K562 (cell line): ENCODE data around the gene MEX3A. TPM values are rescaled to one million over a fixed set of nuclear protein-coding genes. Genes with fewer than 3 reads are reported as not detected.

Experiments used
- ARHGAP35 ChIP-seq: fragments of 450-650 bp; IDR thresholded peaks from 2 replicates; pipeline ENCODE4 v1.6.1; 2018; ENCODE audit not compliant: partially characterized antibody
- BCLAF1 ChIP-seq, 2 experiments: fragments of 450-650 bp in 1 of 2; IDR thresholded peaks; 2 replicates each; pipeline ENCODE4 v1.6.1; 2011 to 2017; ENCODE audit warnings: low read depth in 2 of 2, antibody characterized with exemption in 1 of 2, borderline replicate concordance in 1 of 2, low read length in 1 of 2, mild to moderate bottlenecking in 1 of 2, mixed read lengths in 1 of 2; ENCODE audit not compliant: control insufficient read depth in 1 of 2
- CBX3 ChIP-seq, 2 experiments: IDR thresholded peaks; 1 replicate in 1 of 2; 2 replicates in 1 of 2; pipeline ENCODE4 v1.6.1; 2012; ENCODE audit warnings: inconsistent platforms in 2 of 2, low read length in 2 of 2, borderline replicate concordance in 1 of 2, control low read depth in 1 of 2
- CXXC5 ChIP-seq: fragments of 250-450 bp; sonication (Bioruptor Pico); IDR thresholded peaks from 2 replicates; pipeline ENCODE4 v1.8.0; 2022; ENCODE audit warnings: inconsistent platforms, mild to moderate bottlenecking, moderate library complexity
- DPF2 ChIP-seq: fragments of 450-650 bp; IDR thresholded peaks from 2 replicates; pipeline ENCODE4 v1.6.1; 2016
- E2F6 ChIP-seq, 2 experiments: IDR thresholded peaks; 2 replicates each; pipeline ENCODE4 v1.6.1; 2011; ENCODE audit warnings: borderline replicate concordance in 1 of 2, control low read depth in 1 of 2, low read depth in 1 of 2, low read length in 1 of 2, mild to moderate bottlenecking in 1 of 2, mixed read lengths in 1 of 2, moderate library complexity in 1 of 2; ENCODE audit not compliant: insufficient read depth in 1 of 2, insufficient read length in 1 of 2, poor library complexity in 1 of 2, severe bottlenecking in 1 of 2; ENCODE audit errors: extremely low read depth in 1 of 2
- ESRRA ChIP-seq: fragments of 450-650 bp; IDR thresholded peaks from 2 replicates; pipeline ENCODE4 v1.6.1; 2014; ENCODE audit warnings: low read depth, mild to moderate bottlenecking, moderate library complexity, borderline replicate concordance
- HNRNPL ChIP-seq: fragments of 200-400 bp; formaldehyde crosslinking; IDR thresholded peaks from 2 replicates; pipeline ENCODE4 v1.6.1; 2017; ENCODE audit warnings: low read depth, mild to moderate bottlenecking, low read length
- JUNB ChIP-seq: fragments of 450-650 bp; formaldehyde crosslinking; conservative IDR thresholded peaks from 2 replicates; pipeline ENCODE4 v1.4.0; 2020; ENCODE audit warnings: mild to moderate bottlenecking
- KAT2B ChIP-seq: IDR thresholded peaks from one replicate; pipeline ENCODE4 v1.6.1; 2012; ENCODE audit warnings: low read depth, mild to moderate bottlenecking, control low read depth, inconsistent platforms, low read length, moderate library complexity
- MAX ChIP-seq: sonication (generic); formaldehyde crosslinking; IDR thresholded peaks from 2 replicates; pipeline ENCODE4 v1.9.0; 2022; ENCODE audit warnings: mild to moderate bottlenecking, missing genetic modification reagents
- SAFB ChIP-seq: fragments of 200-400 bp; formaldehyde crosslinking; IDR thresholded peaks from 2 replicates; pipeline ENCODE4 v1.6.1; 2017; ENCODE audit warnings: low read depth, low read length, borderline replicate concordance
- SAP30 ChIP-seq: fragments of 200-600 bp; sonication (generic); IDR thresholded peaks from 2 replicates; pipeline ENCODE4 v1.6.1; 2012; ENCODE audit warnings: borderline replicate concordance, low read depth, mild to moderate bottlenecking, moderate library complexity, low read length, control low read depth, inconsistent platforms; ENCODE audit not compliant: insufficient read depth, poor library complexity, severe bottlenecking
- SMARCA5 ChIP-seq: fragments of 450-650 bp; IDR thresholded peaks from 2 replicates; pipeline ENCODE4 v1.6.1; 2016
- SRF ChIP-seq, 2 experiments: fragments of 250-450, 450-650 bp in 1 of 2; sonication (Bioruptor Pico) in 1 of 2; sonication (generic) in 1 of 2; formaldehyde crosslinking; IDR thresholded peaks; 2 replicates each; pipeline versions ENCODE4 v1.5.0 to v1.5.1; 2020 to 2022; ENCODE audit warnings: mild to moderate bottlenecking in 1 of 2, missing genetic modification reagents in 1 of 2
- TBL1XR1 ChIP-seq, 2 experiments: IDR thresholded peaks; 2 replicates each; pipeline ENCODE4 v1.6.1; 2012; ENCODE audit warnings: improper control_type of control experiment in 2 of 2, low read length in 2 of 2, mild to moderate bottlenecking in 1 of 2
- TCF7L2 ChIP-seq: fragments of 150-350 bp; IDR thresholded peaks from 2 replicates; pipeline ENCODE4 v1.6.1; 2016; ENCODE audit warnings: low read depth, mild to moderate bottlenecking, low read length, moderate library complexity
- ZBTB43 ChIP-seq: sonication (generic); formaldehyde crosslinking; IDR thresholded peaks from 2 replicates; pipeline ENCODE4 v1.8.0; 2023; ENCODE audit warnings: mild to moderate bottlenecking, missing genetic modification reagents
- ZC3H11A ChIP-seq: IDR thresholded peaks from 2 replicates; pipeline ENCODE4 v1.6.1; 2012; ENCODE audit warnings: low read depth, low read length, improper control_type of control experiment
- ZNF431 ChIP-seq: sonication (generic); formaldehyde crosslinking; IDR thresholded peaks from 2 replicates; pipeline ENCODE4 v1.8.0; 2022; ENCODE audit warnings: mild to moderate bottlenecking, missing genetic modification reagents
- polyA plus RNA-seq, 8 experiments: library from polyadenylated mRNA; depleted of rRNA in 4 of 8; stranded (reverse) in 5 of 8; unstranded in 3 of 8; fragments of >200 nt; fragmentation: Nextera tagmentation in 2 of 8; fragmentation: Illumina TruSeq in 1 of 8; extraction: Ambion mirVana in 2 of 8; extraction: Trizol in 1 of 8; gene quantifications; 2 replicates each; pipeline versions ENCODE4 v1.2.1 to v1.2.3, GENCODE V29; 2011 to 2014; ENCODE audit warnings: inconsistent platforms in 1 of 8, missing spikeins in 1 of 8
- total RNA-seq, 7 experiments: library from RNA; depleted of rRNA in 6 of 7; stranded (reverse); fragments of >200 nt in 6 of 7; fragmentation: Illumina TruSeq in 2 of 7; extraction: Trizol in 2 of 7; gene quantifications; 2 replicates each; pipeline versions ENCODE4 v1.2.1 to v1.2.3, GENCODE V29; 2011 to 2021; ENCODE audit warnings: low replicate concordance in 1 of 7

MEX3A gene
- total and polyA plus RNA-seq, 9 of the 15 experiments (the other 6 are each of a cell fraction or from before 2014, with no cell fraction given) = 0.36 to 13.7 (median 5.2) TPM

GRCh38 chr1:156114919-156115513, 32.8 kb upstream of the MEX3A start (continued):
- peak in 1 of 2 experiments; percentile 44 for TF ChIP-seq E2F6 (IDR thresholded peaks at IDR 0.05; ENCODE audit: borderline replicate concordance in 1 of 2, extremely low read depth in 1 of 2, insufficient read depth in 1 of 2, insufficient read length in 1 of 2, low read depth in 1 of 2, low read length in 1 of 2, poor library complexity in 1 of 2, severe bottlenecking in 1 of 2)
- TF ChIP-seq KAT2B = no peak
- TF ChIP-seq HNRNPL = peak; percentile 57; the same call in 1 of the 2 replicates
- 0 out of 2 replicates have a peak, but pooled peaks have one; percentile 17 for TF ChIP-seq ESRRA
- peak; percentile 32 for TF ChIP-seq MAX (CRISPR knock-in tag)
- peak; percentile 62 for TF ChIP-seq SAP30
- TF ChIP-seq TBL1XR1 (IDR thresholded peaks at IDR 0.05; ENCODE audit: low read length in 2 of 2) = peak in 1 of 2 experiments; percentile 46; a peak in 1 of 4 replicates
- no peak; the same call in 1 of the 2 replicates for TF ChIP-seq DPF2
- peak; percentile 62; the same call in 1 of the 2 replicates for TF ChIP-seq ZBTB43 (CRISPR knock-in tag)
- peak in 1 of 2 experiments; percentile 13; a peak in 1 of 4 replicates for TF ChIP-seq SRF (CRISPR knock-in tag; IDR thresholded peaks at IDR 0.05)
- TF ChIP-seq JUNB (CRISPR knock-in tag) = no peak
- TF ChIP-seq SMARCA5 = peak; percentile 57; the same call in 1 of the 2 replicates
- 0 out of 2 replicates have a peak, but pooled peaks have one; percentile 20 for TF ChIP-seq SAFB
- TF ChIP-seq CXXC5 (CRISPR knock-in tag) = peak; percentile 41; the same call in 1 of the 2 replicates
- TF ChIP-seq ARHGAP35 = peak; percentile 28
- TF ChIP-seq TCF7L2 = no peak
- TF ChIP-seq ZNF431 (CRISPR knock-in tag) = no peak
- TF ChIP-seq ZC3H11A = no peak
- no peak for TF ChIP-seq BCLAF1 (IDR thresholded peaks at IDR 0.05; ENCODE audit: borderline replicate concordance in 1 of 2, control insufficient read depth in 1 of 2, low read depth in 2 of 2, low read length in 1 of 2)
- TF ChIP-seq CBX3 (IDR thresholded peaks at IDR 0.05; ENCODE audit: borderline replicate concordance in 1 of 2, low read length in 2 of 2) = no peak
